Measurements from ENCODE around the gene ANAPC2. TPM values are rescaled to one million over a fixed set of nuclear protein-coding genes. Genes with fewer than 3 reads are reported as not detected.
A peak's percentile ranks its signal among the peaks of the same experiment; 100 is the strongest.

The ANAPC2 gene
- total RNA-seq, 2 experiments from 2014 or later: 34.8 to 90.4 TPM

DNA sequence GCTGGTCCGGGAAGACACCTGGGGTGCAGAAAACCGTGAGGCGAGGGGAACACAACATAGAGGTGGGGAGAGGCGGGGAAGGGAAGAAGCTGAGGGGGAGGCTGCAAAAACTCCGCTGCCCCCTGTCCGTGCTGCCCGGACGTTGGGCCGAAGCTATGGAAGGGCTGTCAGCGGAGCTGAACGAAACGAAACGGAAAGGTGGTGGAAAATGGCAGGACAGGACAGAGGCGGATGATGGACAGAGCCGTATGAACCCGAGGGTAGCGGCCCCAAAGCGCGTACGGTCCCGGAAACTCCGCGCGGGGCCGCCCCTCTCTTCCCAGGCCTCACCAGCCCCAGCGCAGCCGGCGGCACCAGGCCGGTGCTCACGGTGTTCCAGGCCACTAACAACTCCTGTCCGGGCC is 272 bp downstream of the ANAPC2 start:
- TSS peak; percentile 90 for BruUV-seq (replicated peaks)
- peak overlapping the region; percentile 80 for H3K4me2 ChIP-seq (ENCODE audit: low read length)
- no peak for DNase-seq (ENCODE audit: low spot score)
- H3K27ac ChIP-seq (ENCODE audit: low read depth, low read length, poor library complexity, severe bottlenecking): peak overlapping the region; percentile 92
- peaks cover 47% of the 10 kb centered on the region for H3K36me3 ChIP-seq (ENCODE audit: insufficient read depth, low read length)
- ChIA-PET POLR2A (interaction anchor here (1.5 to 3.2 kb wide), 2 partner anchors 13 to 62 kb away, joined by 8 to 16 read pairs; partner anchors contain the start of gene TPRN), CTCF (ENCODE audit: unreplicated experiment) (interaction anchor here (0.5 to 0.6 kb wide), 2 partner anchors 13 to 148 kb away, joined by 3 read pairs; no protein-coding TSS in a partner anchor)
- H3K9me2 ChIP-seq (ENCODE audit: insufficient read depth, low read length): no peaks in the 10 kb centered on the region
- H3K4me1 ChIP-seq (ENCODE audit: insufficient read depth, low read length, poor library complexity, severe bottlenecking): peaks cover 27% of the 10 kb centered on the region
- TF ChIP-seq, protein P1, sequence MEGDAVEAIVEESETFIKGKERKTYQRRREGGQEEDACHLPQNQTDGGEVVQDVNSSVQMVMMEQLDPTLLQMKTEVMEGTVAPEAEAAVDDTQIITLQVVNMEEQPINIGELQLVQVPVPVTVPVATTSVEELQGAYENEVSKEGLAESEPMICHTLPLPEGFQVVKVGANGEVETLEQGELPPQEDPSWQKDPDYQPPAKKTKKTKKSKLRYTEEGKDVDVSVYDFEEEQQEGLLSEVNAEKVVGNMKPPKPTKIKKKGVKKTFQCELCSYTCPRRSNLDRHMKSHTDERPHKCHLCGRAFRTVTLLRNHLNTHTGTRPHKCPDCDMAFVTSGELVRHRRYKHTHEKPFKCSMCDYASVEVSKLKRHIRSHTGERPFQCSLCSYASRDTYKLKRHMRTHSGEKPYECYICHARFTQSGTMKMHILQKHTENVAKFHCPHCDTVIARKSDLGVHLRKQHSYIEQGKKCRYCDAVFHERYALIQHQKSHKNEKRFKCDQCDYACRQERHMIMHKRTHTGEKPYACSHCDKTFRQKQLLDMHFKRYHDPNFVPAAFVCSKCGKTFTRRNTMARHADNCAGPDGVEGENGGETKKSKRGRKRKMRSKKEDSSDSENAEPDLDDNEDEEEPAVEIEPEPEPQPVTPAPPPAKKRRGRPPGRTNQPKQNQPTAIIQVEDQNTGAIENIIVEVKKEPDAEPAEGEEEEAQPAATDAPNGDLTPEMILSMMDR (conservative IDR thresholded peaks at IDR 0.05; ENCODE audit: low read length): no peak
- TF ChIP-seq EZH2phosphoT487 (IDR thresholded peaks at IDR 0.05; ENCODE audit: borderline replicate concordance, low read depth, low read length): no peak
- no peaks in the 10 kb centered on the region for H3K9me3 ChIP-seq (ENCODE audit: low read length)
- peak overlapping the region; percentile 53; the same call in 1 of the 2 replicates for H2AFZ ChIP-seq (ENCODE audit: low read length)
- intact Hi-C loops (cut with micrococcal nuclease; ENCODE audit: unreplicated experiment): loop anchor here (2.0 to 5.0 kb wide), 3 partner anchors 35 to 71 kb away; partner anchors contain the start of gene RNF208
- H3K79me2 ChIP-seq (ENCODE audit: insufficient read depth, low read depth, low read length): peaks cover 32% of the 10 kb centered on the region
- H3K4me3 ChIP-seq (ENCODE audit: low read depth, low read length, poor library complexity, severe bottlenecking): peak overlapping the region; percentile 94
- peaks cover 6% of the 10 kb centered on the region; the same call in 1 of the 2 replicates for H4K20me1 ChIP-seq (ENCODE audit: insufficient read depth, low read length)

DNA sequence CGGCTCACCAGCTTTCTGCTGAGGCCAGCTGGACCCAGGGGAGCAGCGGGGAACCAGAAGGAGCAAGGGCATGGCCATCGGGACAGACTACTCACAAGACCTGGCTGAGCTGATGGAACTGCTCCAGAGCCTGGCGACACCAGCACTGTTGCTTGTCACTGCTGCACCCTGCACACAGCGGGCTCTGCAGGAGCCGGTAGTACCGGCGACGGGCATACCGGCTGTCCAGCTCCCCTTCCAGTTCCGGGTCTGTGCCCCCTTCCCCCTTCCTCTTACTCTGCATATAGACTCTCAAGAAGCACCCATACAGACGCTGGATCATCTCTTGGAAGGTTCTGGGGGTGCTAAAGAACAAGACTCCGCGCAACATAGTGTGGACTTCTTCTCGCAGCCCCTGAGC is 974 bp downstream of the ANAPC2 start:
- Histone ChIP-seq H3K79me2 (ENCODE audit: insufficient read depth, low read depth, low read length) (peaks cover 32% of the 10 kb centered on the region), H4K20me1 (ENCODE audit: insufficient read depth, low read length) (peaks cover 6% of the 10 kb centered on the region; the same call in 1 of the 2 replicates), H2AFZ (ENCODE audit: low read length) (no peak overlapping the region), H3K9me3 (ENCODE audit: low read length) (no peaks in the 10 kb centered on the region), H3K36me3 (ENCODE audit: insufficient read depth, low read length) (peaks cover 54% of the 10 kb centered on the region), H3K4me1 (ENCODE audit: insufficient read depth, low read length, poor library complexity, severe bottlenecking) (peaks cover 27% of the 10 kb centered on the region), H3K27ac (ENCODE audit: low read depth, low read length, poor library complexity, severe bottlenecking) (no peak overlapping the region), H3K4me3 (ENCODE audit: low read depth, low read length, poor library complexity, severe bottlenecking) (peak overlapping the region; percentile 94), H3K9me2 (ENCODE audit: insufficient read depth, low read length) (no peaks in the 10 kb centered on the region), H3K4me2 (ENCODE audit: low read length) (peak overlapping the region; percentile 80)
- CTCF ChIA-PET (ENCODE audit: unreplicated experiment): interaction anchor here (0.5 kb wide), 1 partner anchor 148 kb away, joined by 3 read pairs; no protein-coding TSS in a partner anchor
- DNase-seq (ENCODE audit: low spot score): no peak
- TF ChIP-seq, protein P1 (conservative IDR thresholded peaks at IDR 0.05; ENCODE audit: low read length): no peak
- TF ChIP-seq EZH2phosphoT487 (IDR thresholded peaks at IDR 0.05; ENCODE audit: borderline replicate concordance, low read depth, low read length): no peak
- no TSS peak for BruUV-seq (replicated peaks)
- intact Hi-C loops (cut with micrococcal nuclease; ENCODE audit: unreplicated experiment): loop anchor here (5.0 kb wide), 1 partner anchor 70 kb away; no protein-coding TSS in a partner anchor
- POLR2A ChIA-PET: interaction anchor here (3.2 kb wide), 1 partner anchor 14 kb away, joined by 16 read pairs; the partner anchor contains the start of gene TPRN

DNA sequence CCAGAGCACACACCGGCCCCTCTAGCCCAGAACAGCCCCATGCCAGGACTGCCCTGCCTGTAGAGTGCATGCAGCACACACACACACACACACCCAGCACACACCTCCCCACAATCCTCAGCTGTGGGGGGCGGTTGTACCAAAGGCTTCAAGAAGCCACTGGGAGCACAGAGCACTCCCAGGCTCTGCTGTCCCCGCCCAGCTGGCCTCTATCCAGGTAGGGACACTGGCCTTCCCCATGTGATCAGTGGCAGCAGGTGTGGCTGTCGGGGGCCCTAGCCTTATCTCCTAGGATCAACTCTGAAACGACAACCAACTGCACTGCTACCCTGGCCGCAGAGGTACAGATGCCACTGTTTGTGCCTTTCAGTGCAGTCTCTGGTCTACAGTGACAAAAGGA is 2.0 kb downstream of the ANAPC2 start:
- H3K4me3 ChIP-seq (ENCODE audit: low read depth, low read length, poor library complexity, severe bottlenecking): peak overlapping the region; percentile 94
- H2AFZ ChIP-seq (ENCODE audit: low read length): no peak overlapping the region
- ChIA-PET CTCF (ENCODE audit: unreplicated experiment) (no interaction called here), POLR2A (no interaction called here)
- no peaks in the 10 kb centered on the region for H3K9me2 ChIP-seq (ENCODE audit: insufficient read depth, low read length)
- no peak for DNase-seq (ENCODE audit: low spot score)
- intact Hi-C loops (cut with micrococcal nuclease; ENCODE audit: unreplicated experiment): loop anchor here (5.0 kb wide), 1 partner anchor 69 kb away; no protein-coding TSS in a partner anchor
- H3K4me2 ChIP-seq (ENCODE audit: low read length): peak overlapping the region; percentile 80
- no TSS peak for BruUV-seq (replicated peaks)
- peaks cover 59% of the 10 kb centered on the region for H3K36me3 ChIP-seq (ENCODE audit: insufficient read depth, low read length)
- no peak for TF ChIP-seq EZH2phosphoT487 (IDR thresholded peaks at IDR 0.05; ENCODE audit: borderline replicate concordance, low read depth, low read length)
- TF ChIP-seq, protein P1 (conservative IDR thresholded peaks at IDR 0.05; ENCODE audit: low read length): no peak
- H3K4me1 ChIP-seq (ENCODE audit: insufficient read depth, low read length, poor library complexity, severe bottlenecking): peaks cover 27% of the 10 kb centered on the region
- H4K20me1 ChIP-seq (ENCODE audit: insufficient read depth, low read length): peaks cover 6% of the 10 kb centered on the region; the same call in 1 of the 2 replicates
- H3K9me3 ChIP-seq (ENCODE audit: low read length): no peaks in the 10 kb centered on the region
- peaks cover 32% of the 10 kb centered on the region for H3K79me2 ChIP-seq (ENCODE audit: insufficient read depth, low read depth, low read length)
- no peak overlapping the region for H3K27ac ChIP-seq (ENCODE audit: low read depth, low read length, poor library complexity, severe bottlenecking)
